ENCODE results near the gene DERA.

DNA sequence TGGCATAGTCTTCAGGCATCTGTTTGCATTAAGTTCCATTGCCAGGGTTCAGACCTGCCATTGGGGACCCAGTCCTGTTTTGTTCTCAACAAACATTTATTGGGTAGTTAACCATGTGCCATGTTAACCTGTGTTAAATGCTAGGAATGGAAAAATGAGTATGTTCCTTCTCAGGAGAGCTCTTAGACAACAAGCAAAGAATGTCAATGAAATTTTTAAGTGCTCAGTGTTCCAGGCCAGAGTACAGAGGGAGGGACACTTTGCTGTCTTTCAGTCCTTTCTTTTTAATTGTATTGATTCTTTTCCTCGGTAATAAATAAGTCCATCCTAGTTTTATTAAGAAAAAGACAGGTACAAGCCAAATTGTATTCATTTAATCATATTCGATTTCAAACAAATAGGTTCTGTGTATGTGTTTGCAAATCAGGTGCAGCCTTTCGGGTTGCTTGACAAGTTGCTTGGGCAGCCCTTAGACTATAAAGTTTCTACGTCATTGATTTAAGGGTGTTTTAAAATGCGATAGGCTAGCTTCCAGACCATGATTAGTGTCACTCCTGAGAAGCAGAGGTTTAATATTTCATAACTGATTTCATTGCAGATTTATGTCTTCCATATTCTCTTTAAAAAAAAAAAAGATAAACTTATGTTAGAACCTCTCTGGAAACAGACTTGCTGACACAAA lies 123.1 kb downstream of the DERA start:
- TF ChIP-seq, protein P1, sequence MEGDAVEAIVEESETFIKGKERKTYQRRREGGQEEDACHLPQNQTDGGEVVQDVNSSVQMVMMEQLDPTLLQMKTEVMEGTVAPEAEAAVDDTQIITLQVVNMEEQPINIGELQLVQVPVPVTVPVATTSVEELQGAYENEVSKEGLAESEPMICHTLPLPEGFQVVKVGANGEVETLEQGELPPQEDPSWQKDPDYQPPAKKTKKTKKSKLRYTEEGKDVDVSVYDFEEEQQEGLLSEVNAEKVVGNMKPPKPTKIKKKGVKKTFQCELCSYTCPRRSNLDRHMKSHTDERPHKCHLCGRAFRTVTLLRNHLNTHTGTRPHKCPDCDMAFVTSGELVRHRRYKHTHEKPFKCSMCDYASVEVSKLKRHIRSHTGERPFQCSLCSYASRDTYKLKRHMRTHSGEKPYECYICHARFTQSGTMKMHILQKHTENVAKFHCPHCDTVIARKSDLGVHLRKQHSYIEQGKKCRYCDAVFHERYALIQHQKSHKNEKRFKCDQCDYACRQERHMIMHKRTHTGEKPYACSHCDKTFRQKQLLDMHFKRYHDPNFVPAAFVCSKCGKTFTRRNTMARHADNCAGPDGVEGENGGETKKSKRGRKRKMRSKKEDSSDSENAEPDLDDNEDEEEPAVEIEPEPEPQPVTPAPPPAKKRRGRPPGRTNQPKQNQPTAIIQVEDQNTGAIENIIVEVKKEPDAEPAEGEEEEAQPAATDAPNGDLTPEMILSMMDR (IDR thresholded peaks at IDR 0.05; ENCODE audit: borderline replicate concordance, extremely low read depth, low read length, poor library complexity, severe bottlenecking), result no peak
- TF ChIP-seq EZH2 (IDR thresholded peaks at IDR 0.05; ENCODE audit: borderline replicate concordance, low read depth, low read length, severe bottlenecking), result no peak

Data from DND-41 (cell line).